ENCODE data around the gene KRTAP12-4.

GRCh38 chr21:44684483-44684882, 30.0 kb upstream of the KRTAP12-4 start:
- TF ChIP-seq CTCF (IDR thresholded peaks at IDR 0.05) (no peak), POLR2A (IDR thresholded peaks at IDR 0.05) (no peak)
